ENCODE measurements around the gene ARHGAP26.

GRCh38 chr5:142973932-142974331 is 203.8 kb downstream of the ARHGAP26 start:
- TF ChIP-seq POLR2AphosphoS5 (IDR thresholded peaks at IDR 0.05): no peak
- TF ChIP-seq CTCF (IDR thresholded peaks at IDR 0.05): no peak
